ENCODE results near the gene FBXL17. TPM values are rescaled to one million over a fixed set of nuclear protein-coding genes. Genes with fewer than 3 reads are reported as not detected.

Gene FBXL17
- total and polyA plus RNA-seq, 12 donors = 5.9 to 47.4 (median 41.1) TPM

DNA sequence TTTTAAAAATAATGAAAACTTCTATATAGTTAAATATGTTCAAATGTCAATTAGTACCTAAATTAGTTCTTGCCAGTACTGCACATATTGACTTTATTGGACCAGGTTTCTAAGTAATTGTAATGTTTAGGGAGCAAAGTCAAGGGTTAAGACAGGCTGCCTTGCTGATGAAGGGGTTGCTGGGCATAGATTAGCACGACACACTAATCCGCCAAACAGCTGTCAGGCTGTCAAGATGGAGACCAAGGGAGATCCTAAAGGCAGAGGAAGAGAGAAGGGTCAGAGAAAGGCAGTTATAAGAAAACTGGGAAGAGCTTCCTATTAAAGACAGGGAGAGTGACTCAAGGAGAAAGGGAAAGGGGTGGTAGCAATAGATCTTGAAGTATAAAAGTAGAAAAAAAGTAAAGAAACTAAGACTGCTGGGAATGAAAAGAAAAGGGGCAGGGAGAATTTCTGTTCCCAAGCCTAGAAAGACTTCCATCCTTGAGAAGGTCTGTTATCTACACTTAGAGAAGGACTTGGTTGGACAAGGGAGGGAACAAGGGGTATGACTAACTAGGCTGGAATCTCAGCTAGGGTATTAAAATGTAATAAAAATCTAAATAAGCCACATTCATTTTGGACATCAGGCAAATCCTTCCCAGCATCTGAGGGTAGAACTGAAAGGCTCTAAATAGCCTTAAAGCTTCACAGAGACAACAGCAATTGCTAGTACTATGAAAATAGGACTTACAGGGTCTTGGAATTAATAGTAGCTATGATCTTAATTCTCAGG is 188.7 kb downstream of the FBXL17 start:
- Histone ChIP-seq H3K9me3 (no peaks in the 10 kb centered on the region), H3K4me3 (no peak overlapping the region), H3K36me3 (no peaks in the 10 kb centered on the region), H3K27me3 (no peaks in the 10 kb centered on the region), H3K4me1 (peaks cover 0 to 10% (median 0%) of the 10 kb centered on the region in 9 donors), H3K27ac (no peak overlapping the region)
- 73 to 82% methylated on average over 2 of the region's 2 CpGs for WGBS, 2 donors
- intact Hi-C loops (cut with DNase I) = no loop called here
- DNase-seq = no peak
- no peak for ATAC-seq
- TF ChIP-seq, protein P1, sequence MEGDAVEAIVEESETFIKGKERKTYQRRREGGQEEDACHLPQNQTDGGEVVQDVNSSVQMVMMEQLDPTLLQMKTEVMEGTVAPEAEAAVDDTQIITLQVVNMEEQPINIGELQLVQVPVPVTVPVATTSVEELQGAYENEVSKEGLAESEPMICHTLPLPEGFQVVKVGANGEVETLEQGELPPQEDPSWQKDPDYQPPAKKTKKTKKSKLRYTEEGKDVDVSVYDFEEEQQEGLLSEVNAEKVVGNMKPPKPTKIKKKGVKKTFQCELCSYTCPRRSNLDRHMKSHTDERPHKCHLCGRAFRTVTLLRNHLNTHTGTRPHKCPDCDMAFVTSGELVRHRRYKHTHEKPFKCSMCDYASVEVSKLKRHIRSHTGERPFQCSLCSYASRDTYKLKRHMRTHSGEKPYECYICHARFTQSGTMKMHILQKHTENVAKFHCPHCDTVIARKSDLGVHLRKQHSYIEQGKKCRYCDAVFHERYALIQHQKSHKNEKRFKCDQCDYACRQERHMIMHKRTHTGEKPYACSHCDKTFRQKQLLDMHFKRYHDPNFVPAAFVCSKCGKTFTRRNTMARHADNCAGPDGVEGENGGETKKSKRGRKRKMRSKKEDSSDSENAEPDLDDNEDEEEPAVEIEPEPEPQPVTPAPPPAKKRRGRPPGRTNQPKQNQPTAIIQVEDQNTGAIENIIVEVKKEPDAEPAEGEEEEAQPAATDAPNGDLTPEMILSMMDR (IDR thresholded peaks at IDR 0.05) = no peak

DNA sequence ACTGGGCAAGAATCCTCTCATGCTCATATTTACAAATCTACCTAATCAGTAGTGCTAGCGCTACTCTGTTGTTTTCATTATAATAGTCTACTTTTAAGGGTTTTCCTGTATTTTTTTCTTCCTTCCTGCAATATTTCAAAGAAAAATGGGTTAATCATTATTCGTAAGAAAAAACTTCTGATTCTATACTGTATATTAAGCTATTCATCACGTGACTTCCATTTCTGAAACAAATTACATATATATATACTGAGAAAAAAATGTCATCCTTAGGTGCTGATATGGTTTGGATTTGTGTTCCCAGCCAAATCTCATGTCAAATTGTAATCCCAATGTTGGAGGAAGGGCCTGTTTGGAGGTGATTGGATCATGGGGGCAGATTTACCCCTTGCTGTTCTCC is 197.0 kb downstream of the FBXL17 start:
- no peak overlapping the region for H3K27ac ChIP-seq
- peaks cover 0 to 12% (median 0%) of the 10 kb centered on the region in 9 donors for H3K36me3 ChIP-seq
- H3K4me1 ChIP-seq = peaks cover 0 to 5% (median 0%) of the 10 kb centered on the region in 9 donors
- 81% methylated on average over 3 of the region's 3 CpGs for WGBS, 2 donors
- intact Hi-C loops (cut with DNase I) = no loop called here
- ATAC-seq (no peak), DNase-seq (no peak)
- TF ChIP-seq, protein P1 (IDR thresholded peaks at IDR 0.05) = no peak
- no peak overlapping the region for H3K4me3 ChIP-seq
- H3K27me3 ChIP-seq = no peaks in the 10 kb centered on the region
- no peaks in the 10 kb centered on the region for H3K9me3 ChIP-seq

DNA sequence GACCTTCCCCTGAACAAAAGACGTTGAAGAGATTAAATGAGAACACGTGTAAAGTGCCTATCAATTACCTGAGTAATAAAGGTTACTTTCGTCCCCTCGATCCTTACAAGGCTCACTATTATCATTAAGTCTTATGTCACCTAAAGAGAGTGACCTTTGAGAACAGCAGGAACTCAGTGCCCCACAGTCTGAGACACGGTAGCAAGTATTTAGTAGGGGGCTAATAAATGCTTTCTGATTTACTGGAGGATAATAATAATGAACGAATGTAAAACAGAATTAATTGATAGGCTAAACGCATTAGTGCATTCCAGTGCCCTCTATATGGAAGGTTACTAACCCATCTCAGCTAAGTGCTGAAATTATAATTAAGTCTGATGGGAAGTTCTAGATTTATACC is 199.9 kb downstream of the FBXL17 start:
- Histone ChIP-seq H3K27me3 (no peaks in the 10 kb centered on the region), H3K9me3 (no peaks in the 10 kb centered on the region), H3K4me3 (no peak overlapping the region), H3K4me1 (peaks cover 0 to 5% (median 0%) of the 10 kb centered on the region in 9 donors), H3K27ac (no peak overlapping the region), H3K36me3 (peaks cover 0 to 12% (median 0%) of the 10 kb centered on the region in 9 donors)
- ATAC-seq = no peak
- TF ChIP-seq, protein P1 (IDR thresholded peaks at IDR 0.05) = no peak
- intact Hi-C loops (cut with DNase I) = no loop called here
- WGBS, 2 donors = 78 to 79% methylated on average over 7 of the region's 7 CpGs
- DNase-seq = no peak

DNA sequence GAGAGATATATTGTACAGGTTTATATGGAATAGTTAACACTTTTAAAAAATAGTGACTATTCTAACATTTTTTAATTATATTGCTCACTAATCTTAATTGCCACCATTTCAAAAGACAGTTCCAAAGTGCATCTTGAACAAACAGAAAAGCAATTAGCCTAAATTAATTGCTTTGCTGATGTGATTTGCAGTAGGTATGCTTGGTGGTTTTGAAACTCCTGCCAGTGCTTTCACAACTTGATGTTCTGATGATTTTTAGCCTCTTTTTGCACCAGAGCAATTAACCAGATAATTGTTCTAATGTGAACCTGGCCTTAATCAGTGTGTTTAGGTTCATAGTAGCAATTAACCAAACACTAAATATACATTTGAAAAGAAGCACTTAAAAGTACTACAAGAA is 207.6 kb downstream of the FBXL17 start:
- TF ChIP-seq, protein P1 (IDR thresholded peaks at IDR 0.05) = no peak
- Histone ChIP-seq H3K4me3 (no peak overlapping the region), H3K27me3 (no peaks in the 10 kb centered on the region), H3K9me3 (no peaks in the 10 kb centered on the region), H3K36me3 (peaks cover 0 to 6% (median 0%) of the 10 kb centered on the region in 9 donors), H3K27ac (no peak overlapping the region), H3K4me1 (no peaks in the 10 kb centered on the region)
- ATAC-seq (no peak), DNase-seq (no peak)
- intact Hi-C loops (cut with DNase I) = no loop called here

Data from heart right ventricle (tissue), 16 donors.